ENCODE data around the gene DCHS1. TPM values are rescaled to one million over a fixed set of nuclear protein-coding genes. Genes with fewer than 3 reads are reported as not detected.
A peak's percentile ranks its signal among the peaks of the same experiment; 100 is the strongest.

DCHS1 gene
- total and polyA plus RNA-seq, 9 of the 15 experiments (the other 6 are each of a cell fraction or from before 2014, with no cell fraction given): 0.04 to 0.49 (median 0.14) TPM; not detected in 2

DNA sequence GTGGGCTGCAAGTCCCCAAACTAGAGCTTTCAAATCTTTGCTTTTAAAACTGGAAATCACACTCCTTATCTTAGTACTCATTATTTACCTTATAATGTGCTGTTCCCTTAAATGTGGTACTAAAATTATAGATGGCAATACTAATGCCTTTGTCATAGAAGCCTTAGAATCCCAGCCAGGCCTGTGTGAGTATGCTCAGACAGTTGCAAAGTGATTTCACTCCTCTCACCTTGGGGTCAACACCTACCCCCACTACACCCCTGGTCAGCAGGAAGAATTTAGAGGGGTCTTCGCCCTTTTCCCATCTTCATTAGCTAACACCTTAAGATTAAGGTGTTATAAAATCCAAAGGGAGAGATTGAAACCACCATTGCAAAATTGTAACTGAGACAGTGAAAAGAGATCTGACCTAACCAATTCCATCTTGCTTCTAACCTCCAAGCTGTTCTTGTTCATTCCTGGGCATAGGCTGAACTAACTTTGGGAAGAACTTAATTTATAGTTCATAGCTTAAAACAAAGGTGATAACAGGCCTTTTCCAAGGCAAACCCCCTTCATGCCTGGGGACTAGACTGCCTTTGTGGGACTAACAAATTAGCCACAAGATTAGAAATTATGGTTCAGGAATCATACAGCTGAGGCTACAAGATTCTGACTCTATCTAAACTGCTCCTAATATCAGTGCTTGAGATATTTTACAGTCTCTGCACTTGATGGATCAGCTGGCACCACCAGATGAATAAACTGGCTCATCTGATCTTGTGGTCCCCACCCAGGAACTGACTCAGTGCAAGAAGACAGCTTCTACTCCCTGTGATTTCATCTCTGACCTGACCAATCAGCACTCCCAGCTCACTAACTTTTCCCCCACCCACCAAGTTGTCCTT, 38.0 kb upstream of the DCHS1 start (continued):
- TF ChIP-seq CBX2 (IDR thresholded peaks at IDR 0.05; ENCODE audit: insufficient read depth, low read length, poor library complexity, severe bottlenecking): no peak
- TF ChIP-seq, protein P1, sequence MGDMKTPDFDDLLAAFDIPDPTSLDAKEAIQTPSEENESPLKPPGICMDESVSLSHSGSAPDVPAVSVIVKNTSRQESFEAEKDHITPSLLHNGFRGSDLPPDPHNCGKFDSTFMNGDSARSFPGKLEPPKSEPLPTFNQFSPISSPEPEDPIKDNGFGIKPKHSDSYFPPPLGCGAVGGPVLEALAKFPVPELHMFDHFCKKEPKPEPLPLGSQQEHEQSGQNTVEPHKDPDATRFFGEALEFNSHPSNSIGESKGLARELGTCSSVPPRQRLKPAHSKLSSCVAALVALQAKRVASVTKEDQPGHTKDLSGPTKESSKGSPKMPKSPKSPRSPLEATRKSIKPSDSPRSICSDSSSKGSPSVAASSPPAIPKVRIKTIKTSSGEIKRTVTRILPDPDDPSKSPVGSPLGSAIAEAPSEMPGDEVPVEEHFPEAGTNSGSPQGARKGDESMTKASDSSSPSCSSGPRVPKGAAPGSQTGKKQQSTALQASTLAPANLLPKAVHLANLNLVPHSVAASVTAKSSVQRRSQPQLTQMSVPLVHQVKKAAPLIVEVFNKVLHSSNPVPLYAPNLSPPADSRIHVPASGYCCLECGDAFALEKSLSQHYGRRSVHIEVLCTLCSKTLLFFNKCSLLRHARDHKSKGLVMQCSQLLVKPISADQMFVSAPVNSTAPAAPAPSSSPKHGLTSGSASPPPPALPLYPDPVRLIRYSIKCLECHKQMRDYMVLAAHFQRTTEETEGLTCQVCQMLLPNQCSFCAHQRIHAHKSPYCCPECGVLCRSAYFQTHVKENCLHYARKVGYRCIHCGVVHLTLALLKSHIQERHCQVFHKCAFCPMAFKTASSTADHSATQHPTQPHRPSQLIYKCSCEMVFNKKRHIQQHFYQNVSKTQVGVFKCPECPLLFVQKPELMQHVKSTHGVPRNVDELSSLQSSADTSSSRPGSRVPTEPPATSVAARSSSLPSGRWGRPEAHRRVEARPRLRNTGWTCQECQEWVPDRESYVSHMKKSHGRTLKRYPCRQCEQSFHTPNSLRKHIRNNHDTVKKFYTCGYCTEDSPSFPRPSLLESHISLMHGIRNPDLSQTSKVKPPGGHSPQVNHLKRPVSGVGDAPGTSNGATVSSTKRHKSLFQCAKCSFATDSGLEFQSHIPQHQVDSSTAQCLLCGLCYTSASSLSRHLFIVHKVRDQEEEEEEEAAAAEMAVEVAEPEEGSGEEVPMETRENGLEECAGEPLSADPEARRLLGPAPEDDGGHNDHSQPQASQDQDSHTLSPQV (IDR thresholded peaks at IDR 0.05): peak; percentile 91
- TF ChIP-seq POLR2AphosphoS2 (IDR thresholded peaks at IDR 0.05; ENCODE audit: low read length): no peak
- no peak for TF ChIP-seq NCOA6 (IDR thresholded peaks at IDR 0.05)
- TF ChIP-seq ZNF431 (CRISPR knock-in tag; IDR thresholded peaks at IDR 0.05): no peak
- TF ChIP-seq ZNF184 (CRISPR knock-in tag; IDR thresholded peaks at IDR 0.05): no peak
- TF ChIP-seq ZNF311 (CRISPR knock-in tag; IDR thresholded peaks at IDR 0.05): no peak
- no peak for TF ChIP-seq ZNF695 (CRISPR knock-in tag; IDR thresholded peaks at IDR 0.05)
- 0 out of 2 replicates have a peak, but pooled peaks have one; percentile 27 for TF ChIP-seq HDAC8 (tag; IDR thresholded peaks at IDR 0.05)
- TF ChIP-seq JUN (IDR thresholded peaks at IDR 0.05; ENCODE audit: borderline replicate concordance, low read depth, low read length): peak; percentile 28; the same call in 1 of the 2 replicates
- no peak for TF ChIP-seq JUN (CRISPR knock-in tag; IDR thresholded peaks at IDR 0.05; ENCODE audit: borderline replicate concordance)
- no peak for TF ChIP-seq CBX8 (IDR thresholded peaks at IDR 0.05; ENCODE audit: borderline replicate concordance, extremely low read depth, low read depth, low read length, poor library complexity, severe bottlenecking)
- no peak for TF ChIP-seq ZNF696 (CRISPR knock-in tag; conservative IDR thresholded peaks at IDR 0.05)
- no peak for TF ChIP-seq ZNF23 (CRISPR knock-in tag; IDR thresholded peaks at IDR 0.05)
- TF ChIP-seq POLR2B (IDR thresholded peaks at IDR 0.05; ENCODE audit: low read depth, partially characterized antibody): peak; percentile 43
- TF ChIP-seq MYC (IDR thresholded peaks at IDR 0.05; ENCODE audit: low read depth, low read length): no peak
- TF ChIP-seq MYC (CRISPR knock-in tag; IDR thresholded peaks at IDR 0.05; ENCODE audit: borderline replicate concordance, low read depth): peak; percentile 63; the same call in 1 of the 2 replicates
- TF ChIP-seq, protein P2, sequence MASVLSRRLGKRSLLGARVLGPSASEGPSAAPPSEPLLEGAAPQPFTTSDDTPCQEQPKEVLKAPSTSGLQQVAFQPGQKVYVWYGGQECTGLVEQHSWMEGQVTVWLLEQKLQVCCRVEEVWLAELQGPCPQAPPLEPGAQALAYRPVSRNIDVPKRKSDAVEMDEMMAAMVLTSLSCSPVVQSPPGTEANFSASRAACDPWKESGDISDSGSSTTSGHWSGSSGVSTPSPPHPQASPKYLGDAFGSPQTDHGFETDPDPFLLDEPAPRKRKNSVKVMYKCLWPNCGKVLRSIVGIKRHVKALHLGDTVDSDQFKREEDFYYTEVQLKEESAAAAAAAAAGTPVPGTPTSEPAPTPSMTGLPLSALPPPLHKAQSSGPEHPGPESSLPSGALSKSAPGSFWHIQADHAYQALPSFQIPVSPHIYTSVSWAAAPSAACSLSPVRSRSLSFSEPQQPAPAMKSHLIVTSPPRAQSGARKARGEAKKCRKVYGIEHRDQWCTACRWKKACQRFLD (CRISPR knock-in tag; IDR thresholded peaks at IDR 0.05): peak; percentile 48; the same call in 1 of the 2 replicates
- TF ChIP-seq, protein P3, sequence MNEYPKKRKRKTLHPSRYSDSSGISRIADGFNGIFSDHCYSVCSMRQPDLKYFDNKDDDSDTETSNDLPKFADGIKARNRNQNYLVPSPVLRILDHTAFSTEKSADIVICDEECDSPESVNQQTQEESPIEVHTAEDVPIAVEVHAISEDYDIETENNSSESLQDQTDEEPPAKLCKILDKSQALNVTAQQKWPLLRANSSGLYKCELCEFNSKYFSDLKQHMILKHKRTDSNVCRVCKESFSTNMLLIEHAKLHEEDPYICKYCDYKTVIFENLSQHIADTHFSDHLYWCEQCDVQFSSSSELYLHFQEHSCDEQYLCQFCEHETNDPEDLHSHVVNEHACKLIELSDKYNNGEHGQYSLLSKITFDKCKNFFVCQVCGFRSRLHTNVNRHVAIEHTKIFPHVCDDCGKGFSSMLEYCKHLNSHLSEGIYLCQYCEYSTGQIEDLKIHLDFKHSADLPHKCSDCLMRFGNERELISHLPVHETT (CRISPR knock-in tag; conservative IDR thresholded peaks at IDR 0.05 in 1 of 2, IDR thresholded peaks at IDR 0.05 in 1 of 2): peak in 1 of 2 experiments; percentile 60; a peak in 1 of 4 replicates
- TF ChIP-seq XRCC3 (IDR thresholded peaks at IDR 0.05): no peak

All from K562 (cell line).